ENCODE results near the gene LDLRAD4. TPM values are rescaled to one million over a fixed set of nuclear protein-coding genes. Genes with fewer than 3 reads are reported as not detected.

The LDLRAD4 gene
- total RNA-seq, 6 donors from 2014 or later, result 19.5 to 26.6 (median 24.4) TPM

DNA sequence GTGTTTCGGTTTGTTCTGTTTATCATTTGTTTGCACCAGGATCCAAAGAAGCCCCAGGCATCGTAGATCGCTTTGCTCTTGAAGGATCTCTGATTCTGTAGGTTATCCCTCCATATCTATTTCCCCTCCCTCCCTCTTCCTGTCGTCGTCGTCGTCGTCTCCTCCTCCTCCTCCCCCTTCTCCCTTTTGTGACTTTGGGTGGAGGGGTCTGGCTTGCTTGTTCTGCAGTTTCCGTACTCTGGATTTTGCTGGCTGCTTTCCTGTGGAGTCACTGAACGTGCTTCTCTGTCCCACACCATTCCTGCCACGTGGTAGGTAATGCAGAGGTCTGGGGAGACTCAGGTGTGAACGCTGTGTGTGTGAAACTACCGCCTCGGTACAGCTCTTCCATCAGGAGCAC lies 225.0 kb downstream of the LDLRAD4 start:
- DNase-seq (no peak), ATAC-seq (ENCODE audit: low FRiP score in 2 of 2) (no peak)
- WGBS, 2 donors, result 54 to 61% methylated on average over 14 of the region's 14 CpGs
- Histone ChIP-seq H3K27me3 (no peaks in the 10 kb centered on the region), H3K27ac (no peak overlapping the region), H3K36me3 (no peaks in the 10 kb centered on the region), H3K4me1 (peaks cover 0 to 7% (median 5%) of the 10 kb centered on the region in 4 donors), H3K4me3 (no peak overlapping the region), H3K9me3 (no peaks in the 10 kb centered on the region)
- TF ChIP-seq POLR2AphosphoS5 (IDR thresholded peaks at IDR 0.05), result no peak
- TF ChIP-seq, protein P1, sequence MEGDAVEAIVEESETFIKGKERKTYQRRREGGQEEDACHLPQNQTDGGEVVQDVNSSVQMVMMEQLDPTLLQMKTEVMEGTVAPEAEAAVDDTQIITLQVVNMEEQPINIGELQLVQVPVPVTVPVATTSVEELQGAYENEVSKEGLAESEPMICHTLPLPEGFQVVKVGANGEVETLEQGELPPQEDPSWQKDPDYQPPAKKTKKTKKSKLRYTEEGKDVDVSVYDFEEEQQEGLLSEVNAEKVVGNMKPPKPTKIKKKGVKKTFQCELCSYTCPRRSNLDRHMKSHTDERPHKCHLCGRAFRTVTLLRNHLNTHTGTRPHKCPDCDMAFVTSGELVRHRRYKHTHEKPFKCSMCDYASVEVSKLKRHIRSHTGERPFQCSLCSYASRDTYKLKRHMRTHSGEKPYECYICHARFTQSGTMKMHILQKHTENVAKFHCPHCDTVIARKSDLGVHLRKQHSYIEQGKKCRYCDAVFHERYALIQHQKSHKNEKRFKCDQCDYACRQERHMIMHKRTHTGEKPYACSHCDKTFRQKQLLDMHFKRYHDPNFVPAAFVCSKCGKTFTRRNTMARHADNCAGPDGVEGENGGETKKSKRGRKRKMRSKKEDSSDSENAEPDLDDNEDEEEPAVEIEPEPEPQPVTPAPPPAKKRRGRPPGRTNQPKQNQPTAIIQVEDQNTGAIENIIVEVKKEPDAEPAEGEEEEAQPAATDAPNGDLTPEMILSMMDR (IDR thresholded peaks at IDR 0.05), result no peak
- no peak for TF ChIP-seq EP300 (IDR thresholded peaks at IDR 0.05)
- TF ChIP-seq POLR2A (IDR thresholded peaks at IDR 0.05), result no peak

DNA sequence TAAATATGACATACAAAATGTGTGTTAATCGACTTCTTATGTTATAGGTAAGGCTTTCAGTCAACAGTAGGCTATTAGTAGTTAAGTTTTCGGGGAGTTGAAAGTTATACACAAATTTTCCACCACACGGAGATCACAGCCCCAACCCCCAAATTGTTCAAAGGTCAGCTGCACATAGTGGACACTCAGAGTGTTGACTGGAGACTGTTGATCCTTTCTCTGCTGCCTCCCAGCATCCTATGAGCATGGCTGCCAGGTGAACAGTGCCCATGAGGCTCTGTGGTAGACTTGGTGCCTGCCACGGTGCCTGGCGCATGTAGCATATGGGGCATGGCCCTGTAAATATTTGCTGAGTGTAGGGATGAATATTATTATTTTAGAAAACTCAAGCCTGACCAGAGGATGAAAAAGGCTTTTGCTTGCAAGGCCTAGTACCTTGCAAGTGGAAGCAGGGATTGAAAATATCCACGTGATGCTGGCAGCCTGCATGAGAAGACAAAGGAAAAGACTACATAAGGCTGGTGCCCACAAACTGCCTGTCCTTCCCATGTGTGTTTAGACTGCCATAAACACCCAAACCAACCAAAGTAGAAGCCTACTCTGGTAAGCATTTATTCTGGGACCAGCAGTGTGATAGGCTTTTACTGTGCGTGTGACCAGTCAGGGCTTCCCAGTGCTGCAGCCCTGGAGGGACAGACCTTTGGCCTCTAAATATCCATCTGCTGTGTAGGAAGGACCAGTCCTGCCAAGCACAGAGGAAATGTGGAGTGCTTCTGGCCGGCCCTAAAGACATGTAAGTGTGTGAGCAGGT lies 226.1 kb downstream of the LDLRAD4 start:
- TF ChIP-seq POLR2AphosphoS5 (IDR thresholded peaks at IDR 0.05), result no peak
- TF ChIP-seq, protein P1 (IDR thresholded peaks at IDR 0.05), result no peak
- no peak for TF ChIP-seq EP300 (IDR thresholded peaks at IDR 0.05)
- TF ChIP-seq POLR2A (IDR thresholded peaks at IDR 0.05), result no peak
- WGBS, 2 donors, result 87% methylated on average over 7 to 8 of the region's 8 CpGs
- H3K27me3 ChIP-seq, result no peaks in the 10 kb centered on the region
- H3K9me3 ChIP-seq, result no peaks in the 10 kb centered on the region
- no peak overlapping the region for H3K4me3 ChIP-seq
- no peak for ATAC-seq (ENCODE audit: low FRiP score in 2 of 2)
- DNase-seq, result no peak
- H3K4me1 ChIP-seq, result peaks cover 0 to 7% (median 5%) of the 10 kb centered on the region in 4 donors
- H3K36me3 ChIP-seq, result no peaks in the 10 kb centered on the region
- H3K27ac ChIP-seq, result no peak overlapping the region

DNA sequence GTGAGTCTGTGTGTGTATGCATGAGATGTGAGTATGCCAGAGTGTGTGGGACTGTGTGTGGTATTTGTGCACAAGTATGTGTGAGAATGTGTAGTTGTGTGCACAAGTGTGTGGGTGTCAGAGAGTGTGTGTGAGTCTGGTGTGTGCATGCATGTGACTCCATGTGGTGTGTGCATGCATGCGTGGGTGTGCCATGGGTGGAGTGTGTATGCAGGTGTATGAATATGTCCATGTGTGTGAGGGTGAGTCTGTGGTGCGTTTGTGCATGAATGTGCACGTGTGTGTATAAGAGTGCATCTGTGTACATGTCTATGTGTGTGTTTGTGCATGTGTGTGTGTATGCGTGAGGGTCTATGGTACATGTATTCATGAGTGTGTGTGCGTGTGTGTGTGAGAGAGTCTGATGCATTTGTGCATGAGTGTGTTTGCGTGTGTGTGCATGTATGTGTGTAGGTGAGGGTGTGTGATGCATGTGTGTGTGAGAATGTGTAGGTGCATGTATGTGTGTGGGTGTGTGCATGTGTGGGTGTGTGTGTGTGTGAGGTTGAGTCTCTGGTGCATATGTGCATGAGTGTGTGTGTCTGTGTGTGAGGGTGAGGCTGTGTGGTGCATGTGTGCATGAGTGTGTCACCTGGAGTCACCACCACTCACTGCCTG lies 226.8 kb downstream of the LDLRAD4 start:
- no peaks in the 10 kb centered on the region for H3K27me3 ChIP-seq
- DNase-seq (no peak), ATAC-seq (ENCODE audit: low FRiP score in 2 of 2) (no peak)
- H3K36me3 ChIP-seq, result no peaks in the 10 kb centered on the region
- no peaks in the 10 kb centered on the region for H3K9me3 ChIP-seq
- no peak overlapping the region for H3K27ac ChIP-seq
- no peak for TF ChIP-seq POLR2A (IDR thresholded peaks at IDR 0.05)
- peaks cover 0 to 9% (median 5%) of the 10 kb centered on the region in 4 donors for H3K4me1 ChIP-seq
- H3K4me3 ChIP-seq, result no peak overlapping the region
- WGBS, 2 donors, result 78 to 82% methylated on average over 6 of the region's 6 CpGs

DNA sequence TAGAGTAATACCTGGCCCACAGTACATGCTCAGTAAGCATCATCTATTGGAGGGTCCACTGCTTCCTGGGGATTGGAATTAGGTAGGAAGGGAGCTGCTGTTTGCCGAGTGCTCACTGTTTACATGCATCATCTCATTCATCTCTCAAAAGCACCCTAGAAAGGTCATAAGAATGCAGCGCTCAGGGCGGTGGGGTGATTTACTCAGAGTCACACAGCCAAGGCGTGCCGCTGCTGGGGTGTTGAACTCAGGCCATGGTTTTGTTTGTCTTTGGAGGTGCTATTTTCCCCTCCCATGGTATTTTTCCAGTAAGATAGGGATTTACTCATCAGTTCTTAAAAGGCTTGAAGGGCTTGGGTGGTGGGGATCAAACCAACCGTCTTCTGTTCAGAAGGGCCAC lies 227.5 kb downstream of the LDLRAD4 start:
- no peak overlapping the region for H3K27ac ChIP-seq
- no peaks in the 10 kb centered on the region for H3K9me3 ChIP-seq
- WGBS, 2 donors, result 83 to 87% methylated on average over 6 of the region's 6 CpGs
- no peak for ATAC-seq (ENCODE audit: low FRiP score in 2 of 2)
- H3K27me3 ChIP-seq, result no peaks in the 10 kb centered on the region
- no peak overlapping the region for H3K4me3 ChIP-seq
- DNase-seq, result no peak
- H3K4me1 ChIP-seq, result peaks cover 5 to 12% (median 8%) of the 10 kb centered on the region in 4 donors
- TF ChIP-seq EP300 (IDR thresholded peaks at IDR 0.05), result no peak
- TF ChIP-seq POLR2AphosphoS5 (IDR thresholded peaks at IDR 0.05), result no peak
- TF ChIP-seq, protein P1 (IDR thresholded peaks at IDR 0.05), result no peak
- TF ChIP-seq POLR2A (IDR thresholded peaks at IDR 0.05), result no peak
- H3K36me3 ChIP-seq, result no peaks in the 10 kb centered on the region

DNA sequence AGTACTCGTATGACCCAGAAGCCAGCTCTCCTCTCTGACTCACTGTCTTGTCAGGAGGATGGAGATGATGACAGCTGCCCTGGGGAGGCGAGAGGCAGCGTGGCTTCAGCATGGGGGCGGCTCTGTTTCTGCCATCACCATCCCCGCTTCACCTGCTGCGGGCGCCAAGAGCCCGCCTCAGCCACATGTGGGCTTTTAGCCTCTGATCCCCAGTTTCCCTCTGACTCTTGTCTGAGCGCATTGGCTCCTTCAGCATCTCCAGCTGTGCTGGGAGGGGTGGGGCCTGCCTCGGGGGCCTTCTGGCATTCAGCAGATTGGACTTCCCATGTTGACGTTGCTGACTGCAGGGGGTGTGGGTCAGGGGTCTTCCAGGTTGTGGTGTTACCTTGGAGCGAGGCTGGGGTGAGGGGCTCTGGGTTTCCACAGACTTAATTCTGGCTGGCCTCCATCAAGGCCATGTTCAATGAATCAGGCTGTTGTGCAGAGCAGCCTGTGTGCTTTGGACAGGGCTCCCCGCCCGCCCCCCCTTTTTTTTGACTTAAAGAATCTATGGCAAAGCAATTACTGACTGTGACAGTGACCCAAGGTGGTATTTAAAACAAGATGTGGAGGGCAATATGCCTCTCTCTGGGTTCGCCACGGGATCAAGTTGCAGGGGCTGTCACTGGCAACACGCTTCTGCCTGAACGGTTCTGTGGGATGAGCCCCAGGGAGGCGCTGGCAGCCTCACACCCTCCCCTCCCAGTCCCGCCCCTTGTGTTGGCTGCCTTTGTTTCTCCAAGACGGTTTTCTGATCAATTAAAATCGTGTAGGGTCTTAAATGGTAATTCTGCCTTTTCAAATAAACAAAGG lies 228.3 kb downstream of the LDLRAD4 start:
- H3K36me3 ChIP-seq, result no peaks in the 10 kb centered on the region
- no peaks in the 10 kb centered on the region for H3K27me3 ChIP-seq
- no peak for TF ChIP-seq POLR2A (IDR thresholded peaks at IDR 0.05)
- TF ChIP-seq EP300 (IDR thresholded peaks at IDR 0.05), result no peak
- TF ChIP-seq, protein P1 (IDR thresholded peaks at IDR 0.05), result no peak
- TF ChIP-seq POLR2AphosphoS5 (IDR thresholded peaks at IDR 0.05), result no peak
- H3K4me3 ChIP-seq, result peak overlapping the region in 1 of 4 donors; percentile 20
- no peak overlapping the region for H3K27ac ChIP-seq
- DNase-seq, result no peak
- H3K4me1 ChIP-seq, result peaks cover 10 to 19% (median 16%) of the 10 kb centered on the region in 4 donors
- H3K9me3 ChIP-seq, result no peaks in the 10 kb centered on the region
- WGBS, 2 donors, result 70 to 74% methylated on average over 14 to 22 of the region's 22 CpGs
- ATAC-seq (ENCODE audit: low FRiP score in 2 of 2), result peak in 1 of 2 donors; percentile 5

Data from upper lobe of left lung (tissue), 6 donors.